Measurements from ENCODE around the gene HBB.

Gene HBB

DNA sequence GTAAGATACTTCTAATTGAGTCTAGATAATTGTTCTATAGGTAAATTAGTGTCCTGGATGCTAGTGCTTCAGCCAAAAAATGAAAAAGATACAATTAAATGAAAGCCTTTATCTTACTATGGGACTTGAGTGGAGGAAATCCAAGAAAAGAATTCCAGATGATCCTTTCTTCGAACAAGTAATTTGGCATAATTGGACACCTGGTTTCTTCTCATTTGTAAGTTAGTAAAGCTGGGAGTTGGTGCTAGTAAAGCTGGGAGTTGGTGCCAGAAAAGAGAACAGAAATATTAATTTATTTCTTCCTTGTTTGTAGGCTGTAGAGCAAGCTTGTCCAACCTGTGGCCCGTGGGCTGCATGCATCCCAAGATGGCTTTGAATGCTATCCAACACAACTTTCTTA, 38.7 kb downstream of the HBB start:
- no peak overlapping the region for H3K4me3 ChIP-seq (ENCODE audit: low read depth, low read length)
- TF ChIP-seq, protein P1, sequence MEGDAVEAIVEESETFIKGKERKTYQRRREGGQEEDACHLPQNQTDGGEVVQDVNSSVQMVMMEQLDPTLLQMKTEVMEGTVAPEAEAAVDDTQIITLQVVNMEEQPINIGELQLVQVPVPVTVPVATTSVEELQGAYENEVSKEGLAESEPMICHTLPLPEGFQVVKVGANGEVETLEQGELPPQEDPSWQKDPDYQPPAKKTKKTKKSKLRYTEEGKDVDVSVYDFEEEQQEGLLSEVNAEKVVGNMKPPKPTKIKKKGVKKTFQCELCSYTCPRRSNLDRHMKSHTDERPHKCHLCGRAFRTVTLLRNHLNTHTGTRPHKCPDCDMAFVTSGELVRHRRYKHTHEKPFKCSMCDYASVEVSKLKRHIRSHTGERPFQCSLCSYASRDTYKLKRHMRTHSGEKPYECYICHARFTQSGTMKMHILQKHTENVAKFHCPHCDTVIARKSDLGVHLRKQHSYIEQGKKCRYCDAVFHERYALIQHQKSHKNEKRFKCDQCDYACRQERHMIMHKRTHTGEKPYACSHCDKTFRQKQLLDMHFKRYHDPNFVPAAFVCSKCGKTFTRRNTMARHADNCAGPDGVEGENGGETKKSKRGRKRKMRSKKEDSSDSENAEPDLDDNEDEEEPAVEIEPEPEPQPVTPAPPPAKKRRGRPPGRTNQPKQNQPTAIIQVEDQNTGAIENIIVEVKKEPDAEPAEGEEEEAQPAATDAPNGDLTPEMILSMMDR (IDR thresholded peaks at IDR 0.05; ENCODE audit: control insufficient read depth, extremely low read depth, insufficient read depth), result no peak
- no peak for DNase-seq (ENCODE audit: low read depth)

- no peak for DNase-seq (ENCODE audit: low read depth)
- H3K4me3 ChIP-seq (ENCODE audit: low read depth, low read length), result no peak overlapping the region
- TF ChIP-seq, protein P1 (IDR thresholded peaks at IDR 0.05; ENCODE audit: control insufficient read depth, extremely low read depth, insufficient read depth), result no peak
These were observed 48.6 kb downstream of the HBB start for GRCh38 chr11:5178046-5178837.
